Activated CD8-positive, alpha-beta memory T cell treated with anti-CD3 and anti-CD28 coated beads, Interleukin-2, amount 50 U/mL, for 48 hours (primary cell): ENCODE results near the gene TDP2.
"Not testable (repeated sequence)": the region's sequence is repeated elsewhere in the genome, so short reads cannot be mapped to it uniquely, and the experiment has no call there.

Experiments used
- DNase-seq: peaks from one replicate; pipeline ENCODE4 v3.0.0-alpha.2; 2020

TDP2 gene

GRCh38 chr6:24643920-24644319, 22.8 kb downstream of the TDP2 start:
- DNase-seq = no peak

GRCh38 chr6:24642061-24642460, 24.6 kb downstream of the TDP2 start:
- no peak for DNase-seq

GRCh38 chr6:24640631-24641030, 26.1 kb downstream of the TDP2 start:
- not testable (repeated sequence) for DNase-seq

- DNase-seq = no peak
These were observed 26.5 kb downstream of the TDP2 start for GRCh38 chr6:24640166-24640565.

- no peak for DNase-seq
These were observed 30.0 kb downstream of the TDP2 start for GRCh38 chr6:24636681-24637080.

- no peak for DNase-seq
These were observed 34.1 kb downstream of the TDP2 start for GRCh38 chr6:24632573-24632972.

- DNase-seq = no peak
These were observed 35.0 kb downstream of the TDP2 start for GRCh38 chr6:24631671-24632070.

- no peak for DNase-seq
These were observed 35.7 kb downstream of the TDP2 start for GRCh38 chr6:24630856-24631505.

- no peak for DNase-seq
These were observed 44.9 kb downstream of the TDP2 start for GRCh38 chr6:24621626-24622289.

GRCh38 chr6:24620637-24621036, 46.1 kb downstream of the TDP2 start:
- no peak for DNase-seq

- no peak for DNase-seq
These were observed 47.0 kb downstream of the TDP2 start for GRCh38 chr6:24619661-24620060.

- DNase-seq = no peak
These were observed 52.1 kb downstream of the TDP2 start for GRCh38 chr6:24614648-24615047.

- DNase-seq = no peak
These were observed 52.7 kb downstream of the TDP2 start for GRCh38 chr6:24614043-24614420.

- DNase-seq = no peak
These were observed 53.2 kb downstream of the TDP2 start for GRCh38 chr6:24613361-24614042.

- no peak for DNase-seq
These were observed 56.0 kb downstream of the TDP2 start for GRCh38 chr6:24610672-24611071.

- no peak for DNase-seq
These were observed 59.2 kb downstream of the TDP2 start for GRCh38 chr6:24607310-24608105.

- no peak for DNase-seq
These were observed 60.3 kb downstream of the TDP2 start for GRCh38 chr6:24606200-24606930.

- no peak for DNase-seq
These were observed 63.5 kb downstream of the TDP2 start for GRCh38 chr6:24603241-24603640.

- no peak for DNase-seq
These were observed 65.8 kb downstream of the TDP2 start for GRCh38 chr6:24600903-24601302.
